ENCODE results near the gene CITED4.

GRCh38 chr1:40886318-40887011 is 24.3 kb upstream of the CITED4 start:
- TF ChIP-seq CTCF (conservative IDR thresholded peaks at IDR 0.05; ENCODE audit: low read depth, low read length) (no peak), EZH2 (IDR thresholded peaks at IDR 0.05; ENCODE audit: low read length, unreplicated experiment) (no peak), EZH2phosphoT487 (IDR thresholded peaks at IDR 0.05; ENCODE audit: borderline replicate concordance, low read length) (no peak)

Measured in PC-3 (cell line).